GM12892 (cell line): ENCODE results near the gene LKAAEAR1.

ENCODE experiments used
- POLR2A ChIP-seq: IDR thresholded peaks from 2 replicates; pipeline ENCODE4 v1.6.1; 2011; ENCODE audit warnings: low read depth, low read length, control low read depth
- TAF1 ChIP-seq: IDR thresholded peaks from 2 replicates; pipeline ENCODE4 v1.6.1; 2011; ENCODE audit warnings: low read depth, mild to moderate bottlenecking, control low read depth, low read length, borderline replicate concordance

DNA sequence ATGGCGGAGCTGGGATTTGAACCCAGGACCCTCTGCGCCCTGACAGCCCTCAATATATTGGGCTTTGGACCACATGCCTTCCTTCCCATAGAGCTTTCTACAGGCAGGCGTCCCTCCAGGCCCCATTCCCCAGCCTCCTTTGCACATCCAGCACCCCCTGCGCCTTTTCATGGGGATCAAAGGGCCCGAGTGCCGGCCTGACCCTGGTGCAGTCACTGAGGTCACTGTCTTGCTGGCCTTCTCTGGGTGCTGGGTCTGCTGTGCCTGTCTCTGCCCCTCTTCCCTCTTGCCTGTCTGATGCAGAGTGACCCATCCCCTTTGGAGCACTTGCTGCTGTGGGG is 2.6 kb downstream of the LKAAEAR1 start:
- no peak for TF ChIP-seq TAF1
- TF ChIP-seq POLR2A, result no peak
